ENCODE results near the gene EPO.
"Not testable (repeated sequence)": the region's sequence is repeated elsewhere in the genome, so short reads cannot be mapped to it uniquely, and the experiment has no call there.

Gene EPO

GRCh38 chr7:100711369-100711768 is 8.9 kb upstream of the EPO start:
- no peak for TF ChIP-seq CTCF (IDR thresholded peaks at IDR 0.05; ENCODE audit: low read depth, low read length)
- no peak for DNase-seq (ENCODE audit: extremely low read depth, low read depth)

GRCh38 chr7:100714725-100715124 is 5.5 kb upstream of the EPO start:
- DNase-seq (ENCODE audit: extremely low read depth, low read depth) = no peak
- no peak for TF ChIP-seq CTCF (IDR thresholded peaks at IDR 0.05; ENCODE audit: low read depth, low read length)

GRCh38 chr7:100717073-100717472 is 3.2 kb upstream of the EPO start:
- DNase-seq (ENCODE audit: extremely low read depth, low read depth) = not testable (repeated sequence)

GRCh38 chr7:100719523-100720278 is 567 bp upstream of the EPO start:
- TF ChIP-seq CTCF (IDR thresholded peaks at IDR 0.05; ENCODE audit: low read depth, low read length) = peak; percentile 66
- DNase-seq (ENCODE audit: extremely low read depth, low read depth) = no peak

- TF ChIP-seq CTCF (IDR thresholded peaks at IDR 0.05; ENCODE audit: low read depth, low read length) = no peak
- no peak for DNase-seq (ENCODE audit: extremely low read depth, low read depth)
These were observed 620 bp downstream of the EPO start for GRCh38 chr7:100720671-100721504.

- no peak for TF ChIP-seq CTCF (IDR thresholded peaks at IDR 0.05; ENCODE audit: low read depth, low read length)
These were observed 1.2 kb downstream of the EPO start for GRCh38 chr7:100721505-100721812.

GRCh38 chr7:100722480-100723212 is 2.4 kb downstream of the EPO start:
- DNase-seq (ENCODE audit: extremely low read depth, low read depth) = no peak
- TF ChIP-seq CTCF (IDR thresholded peaks at IDR 0.05; ENCODE audit: low read depth, low read length) = no peak

More at GRCh38 chr7:100721505-100721812, 1.2 kb downstream of the EPO start:
- DNase-seq (ENCODE audit: extremely low read depth, low read depth) = no peak
